Mesodermal cell (in vitro differentiated cells): ENCODE measurements around the gene ST6GALNAC4.

Experiments
- H3K27ac ChIP-seq: 2 replicates; pipeline ENCODE4 v1.7.0; 2013; ENCODE audit warnings: mild to moderate bottlenecking, low read depth, low read length, moderate library complexity; ENCODE audit not compliant: severe bottlenecking
- H3K36me3 ChIP-seq: 2 replicates; pipeline ENCODE4 v1.7.1; 2013; ENCODE audit warnings: mild to moderate bottlenecking, low read length, moderate library complexity; ENCODE audit not compliant: control insufficient read depth, insufficient read depth
- H3K4me1 ChIP-seq: one replicate; pipeline ENCODE4 v1.7.1; 2013; ENCODE audit warnings: mild to moderate bottlenecking, low read length; ENCODE audit not compliant: insufficient read depth, control insufficient read depth, poor library complexity, severe bottlenecking
- H3K4me3 ChIP-seq: 2 replicates; pipeline ENCODE4 v1.7.0; 2013; ENCODE audit warnings: low read length, control low read depth, mild to moderate bottlenecking; ENCODE audit not compliant: insufficient read depth, poor library complexity, severe bottlenecking; ENCODE audit errors: extremely low read depth
- H3K9me3 ChIP-seq: 2 replicates; pipeline ENCODE4 v1.7.1; 2013; ENCODE audit warnings: mild to moderate bottlenecking, low read length, moderate library complexity; ENCODE audit not compliant: control insufficient read depth
- WGBS, 2 experiments: methylation state at CpG; one replicate each; pipeline ENCODE4 v1.1.5; 2013; ENCODE audit warnings: missing lambda C conversion rate in 2 of 2; ENCODE audit not compliant: insufficient coverage in 2 of 2; 5-methylcytosine and 5-hydroxymethylcytosine counted together

The ST6GALNAC4 gene

DNA sequence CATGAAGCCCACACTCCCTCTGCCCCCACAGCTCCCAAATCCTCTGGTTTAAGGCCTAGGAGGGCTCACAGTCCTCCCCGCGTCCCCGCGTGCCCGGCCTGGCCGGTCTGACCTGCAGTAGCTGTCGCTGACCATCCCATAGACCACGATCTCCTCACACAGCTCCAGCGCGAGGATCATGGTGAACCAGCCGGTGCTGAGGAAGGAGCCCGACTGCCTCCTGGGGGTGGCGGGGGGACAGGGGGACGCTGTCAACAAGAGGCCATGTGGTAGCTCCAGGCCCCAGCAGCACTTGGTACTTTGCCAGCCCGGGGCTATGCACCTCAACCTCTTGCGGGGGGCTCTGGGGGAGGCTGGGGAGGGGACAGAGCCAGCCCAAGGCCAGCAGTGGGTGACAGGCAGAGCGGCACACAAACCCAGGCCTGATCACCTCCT, 7.0 kb downstream of the ST6GALNAC4 start:
- H3K4me1 ChIP-seq, result peaks cover 8% of the 10 kb centered on the region
- peaks cover 8% of the 10 kb centered on the region for H3K36me3 ChIP-seq
- H3K4me3 ChIP-seq, result no peak overlapping the region
- no peaks in the 10 kb centered on the region for H3K9me3 ChIP-seq
- H3K27ac ChIP-seq, result no peak overlapping the region
- 89 to 91% methylated on average over 15 to 16 of the region's 17 CpGs for WGBS, 2 experiments

DNA sequence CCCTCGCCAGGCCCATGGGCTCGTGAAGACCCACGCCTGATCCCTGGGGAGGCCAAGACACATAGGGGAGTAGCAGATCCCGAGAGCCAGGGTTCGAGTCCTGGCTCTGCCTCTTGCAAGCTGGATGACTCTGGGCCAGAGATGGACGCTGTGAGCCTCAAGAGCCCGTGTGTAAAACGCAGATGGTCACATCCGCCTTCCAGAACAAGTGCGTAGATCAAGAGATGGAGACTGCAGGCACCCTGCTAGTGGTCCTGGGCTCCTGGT, 8.2 kb downstream of the ST6GALNAC4 start:
- H3K9me3 ChIP-seq, result no peaks in the 10 kb centered on the region
- H3K36me3 ChIP-seq, result peaks cover 8% of the 10 kb centered on the region
- H3K27ac ChIP-seq, result no peak overlapping the region
- 91 to 93% methylated on average over 10 of the region's 10 CpGs for WGBS, 2 experiments
- H3K4me1 ChIP-seq, result peaks cover 19% of the 10 kb centered on the region
- H3K4me3 ChIP-seq, result no peak overlapping the region

DNA sequence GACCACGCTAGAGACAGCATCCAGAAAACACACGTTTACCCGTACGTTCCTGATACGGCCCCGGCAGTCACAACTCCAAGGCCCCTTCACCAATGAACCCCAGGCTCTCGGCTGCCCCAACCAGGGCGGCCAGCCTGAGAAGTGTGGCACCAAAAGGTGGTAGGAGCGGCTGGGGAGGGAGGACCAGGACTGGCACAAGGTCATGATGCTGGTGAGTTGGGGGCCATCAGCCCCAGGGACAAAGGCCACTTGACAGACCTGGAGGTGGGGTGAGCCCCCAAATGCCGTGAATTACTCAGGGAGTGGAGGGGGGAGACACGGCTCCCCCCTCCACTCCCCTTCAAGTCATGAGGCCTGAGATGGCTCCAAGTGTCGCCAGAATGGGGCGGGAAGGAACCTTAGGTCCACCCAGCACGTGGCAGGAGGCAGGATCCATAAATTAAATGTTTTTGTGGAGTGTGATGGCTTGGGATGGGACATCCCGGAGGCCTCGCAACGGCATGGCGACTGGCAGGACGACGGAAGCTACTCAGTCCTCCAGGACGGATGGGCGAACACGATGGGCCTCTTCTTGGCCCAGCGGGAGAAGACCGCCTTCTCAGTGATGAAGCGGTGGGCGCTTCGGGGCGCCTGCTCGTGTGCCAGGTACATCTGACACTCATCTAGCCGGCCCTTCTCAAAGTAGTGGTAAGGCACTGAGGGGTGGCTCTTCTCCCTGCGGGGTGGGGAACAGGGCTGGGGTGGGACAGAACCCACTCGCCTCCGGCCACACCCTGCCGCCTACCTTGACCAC, 8.8 kb downstream of the ST6GALNAC4 start:
- WGBS, 2 experiments, result 93 to 94% methylated on average over 27 to 30 of the region's 35 CpGs
- H3K4me3 ChIP-seq, result no peak overlapping the region
- H3K4me1 ChIP-seq, result peaks cover 24% of the 10 kb centered on the region
- no peak overlapping the region for H3K27ac ChIP-seq
- H3K9me3 ChIP-seq, result no peaks in the 10 kb centered on the region
- H3K36me3 ChIP-seq, result peaks cover 8% of the 10 kb centered on the region

DNA sequence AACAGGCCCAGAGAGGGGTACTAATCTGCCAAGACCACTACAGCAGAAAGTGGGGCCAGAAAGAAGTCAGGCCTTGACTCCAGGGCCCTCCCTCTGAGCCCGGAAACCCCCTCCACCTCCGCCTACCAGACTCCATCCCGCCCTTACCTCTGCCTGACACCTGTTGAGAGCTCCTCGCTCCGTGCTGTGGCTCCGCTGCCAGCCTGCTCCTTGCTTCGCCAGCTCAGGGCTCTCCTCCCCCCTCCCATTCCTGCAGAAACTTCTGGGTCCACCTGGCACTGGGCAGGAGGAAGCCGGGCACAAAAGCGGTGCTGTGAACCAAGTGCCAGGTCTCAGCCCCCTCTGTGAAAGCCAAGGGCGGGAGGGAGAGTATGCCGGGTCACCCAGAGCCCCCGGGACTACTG, 11.1 kb downstream of the ST6GALNAC4 start:
- H3K9me3 ChIP-seq, result no peaks in the 10 kb centered on the region
- H3K27ac ChIP-seq, result no peak overlapping the region
- 92 to 97% methylated on average over 7 to 9 of the region's 12 CpGs for WGBS, 2 experiments
- peaks cover 8% of the 10 kb centered on the region for H3K36me3 ChIP-seq
- no peak overlapping the region for H3K4me3 ChIP-seq
- peaks cover 28% of the 10 kb centered on the region for H3K4me1 ChIP-seq

DNA sequence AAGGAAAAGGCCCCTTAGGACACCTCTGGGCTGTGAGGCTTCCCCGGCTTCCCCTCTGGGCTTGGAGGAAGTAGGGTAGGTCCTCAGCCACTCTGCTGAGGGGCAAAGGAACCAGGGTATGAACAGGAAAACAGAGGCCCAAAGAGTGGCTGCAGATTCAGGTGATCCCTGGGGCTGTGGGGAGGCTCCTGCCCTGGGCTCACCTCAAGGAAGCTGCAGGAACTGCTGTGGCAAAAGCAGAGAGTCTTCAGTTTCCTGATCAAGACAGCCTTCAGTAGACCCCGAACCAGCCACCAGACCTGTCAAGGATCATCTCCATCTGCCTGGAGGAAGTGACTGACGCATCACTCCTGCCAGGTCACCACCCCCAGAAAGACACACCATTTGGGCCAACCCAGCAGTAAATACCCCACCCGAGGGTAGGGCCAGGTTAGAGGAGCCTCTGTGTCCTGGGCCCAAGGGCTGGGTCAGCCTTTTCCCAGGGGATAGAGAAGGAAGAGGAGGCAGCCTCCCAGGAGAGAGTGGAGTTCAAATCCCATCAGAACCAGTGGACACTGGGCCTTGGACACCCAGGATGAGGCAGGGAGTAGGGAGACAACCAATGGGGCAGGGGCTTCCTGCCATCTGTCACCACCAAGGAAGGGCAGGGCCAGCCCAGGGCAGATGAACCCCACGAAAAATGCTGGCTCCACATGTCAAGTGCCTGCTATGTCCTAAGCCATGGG, 11.7 kb downstream of the ST6GALNAC4 start:
- peaks cover 28% of the 10 kb centered on the region for H3K4me1 ChIP-seq
- peak overlapping the region; percentile 29 for H3K27ac ChIP-seq
- WGBS, 2 experiments, result 85 to 92% methylated on average over 3 to 4 of the region's 5 CpGs
- peaks cover 8% of the 10 kb centered on the region for H3K36me3 ChIP-seq
- H3K4me3 ChIP-seq, result no peak overlapping the region
- no peaks in the 10 kb centered on the region for H3K9me3 ChIP-seq

DNA sequence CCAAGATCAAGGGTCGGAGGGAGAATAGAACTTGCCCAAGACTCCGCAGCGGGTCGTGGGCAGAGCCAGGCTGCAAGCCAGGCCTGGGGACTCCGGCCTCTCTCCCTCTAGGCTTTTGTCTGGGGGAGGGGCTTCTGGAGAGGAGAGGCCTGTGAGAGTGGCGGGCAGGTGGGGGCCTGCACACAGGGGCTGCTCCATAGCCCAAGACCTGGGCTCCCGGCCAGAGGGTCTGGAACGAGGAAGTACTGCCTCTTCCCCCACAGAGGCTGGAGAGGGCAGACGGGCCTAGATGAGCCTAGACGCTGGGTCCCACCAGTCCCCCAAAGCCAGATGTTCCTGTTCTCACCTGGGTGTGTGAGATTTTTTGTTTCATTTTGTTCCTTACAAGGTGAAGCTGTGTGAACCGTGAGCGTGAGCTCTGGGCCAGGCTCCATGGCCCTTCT, 12.3 kb downstream of the ST6GALNAC4 start:
- no peak overlapping the region for H3K4me3 ChIP-seq
- H3K4me1 ChIP-seq, result peaks cover 33% of the 10 kb centered on the region
- 66 to 72% methylated on average over 3 to 7 of the region's 12 CpGs for WGBS, 2 experiments
- no peaks in the 10 kb centered on the region for H3K9me3 ChIP-seq
- H3K36me3 ChIP-seq, result peaks cover 4% of the 10 kb centered on the region
- H3K27ac ChIP-seq, result peak overlapping the region; percentile 29

DNA sequence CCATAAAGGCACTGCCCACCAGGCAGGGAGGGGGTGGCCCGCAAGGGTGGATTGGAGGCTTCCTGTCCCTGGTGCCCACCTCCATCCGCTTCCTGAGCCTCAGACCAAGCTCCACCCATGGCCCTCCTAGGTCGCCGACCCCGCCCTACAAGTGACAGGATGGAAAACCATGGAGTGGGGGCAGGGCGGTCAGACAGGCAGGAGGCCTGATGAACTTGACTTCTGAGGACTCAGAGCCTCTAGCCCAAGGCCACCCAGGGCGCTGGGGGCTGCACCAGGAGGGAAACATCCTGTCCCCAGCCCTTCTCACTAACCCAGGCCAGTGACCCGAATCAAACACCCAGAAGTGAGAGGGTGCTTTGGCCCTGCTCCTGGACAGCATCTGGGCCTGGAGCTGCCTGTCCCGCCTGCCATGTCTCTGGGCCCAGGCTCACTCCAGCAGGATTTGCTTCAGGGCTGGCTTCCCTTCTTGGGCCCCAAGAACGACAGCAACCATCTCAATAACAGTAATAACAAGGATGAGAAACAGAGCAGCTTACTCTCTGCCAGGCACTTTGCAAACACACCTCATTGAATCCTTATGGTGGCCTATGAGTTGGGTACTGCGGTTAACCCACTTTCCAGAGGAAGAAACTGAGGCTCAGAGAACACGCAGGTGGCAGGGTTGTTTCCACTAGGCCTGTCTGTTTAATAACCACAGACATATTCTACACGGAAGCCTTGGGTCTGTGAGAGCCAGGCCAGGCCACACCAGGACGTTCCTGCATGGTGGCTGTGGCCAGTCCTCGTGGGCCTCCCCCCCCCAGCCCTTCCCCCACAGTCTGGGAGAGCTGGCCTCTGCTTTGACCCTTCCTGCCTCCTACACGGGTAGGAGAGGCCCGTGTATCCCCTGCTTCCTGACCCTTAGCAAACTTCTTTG, 13.0 kb downstream of the ST6GALNAC4 start:
- Histone ChIP-seq H3K9me3 (no peaks in the 10 kb centered on the region), H3K4me3 (no peak overlapping the region), H3K27ac (peak overlapping the region; percentile 39), H3K4me1 (peaks cover 33% of the 10 kb centered on the region), H3K36me3 (peaks cover 4% of the 10 kb centered on the region)
- WGBS, 2 experiments, result 45 to 52% methylated on average over 13 to 16 of the region's 17 CpGs

DNA sequence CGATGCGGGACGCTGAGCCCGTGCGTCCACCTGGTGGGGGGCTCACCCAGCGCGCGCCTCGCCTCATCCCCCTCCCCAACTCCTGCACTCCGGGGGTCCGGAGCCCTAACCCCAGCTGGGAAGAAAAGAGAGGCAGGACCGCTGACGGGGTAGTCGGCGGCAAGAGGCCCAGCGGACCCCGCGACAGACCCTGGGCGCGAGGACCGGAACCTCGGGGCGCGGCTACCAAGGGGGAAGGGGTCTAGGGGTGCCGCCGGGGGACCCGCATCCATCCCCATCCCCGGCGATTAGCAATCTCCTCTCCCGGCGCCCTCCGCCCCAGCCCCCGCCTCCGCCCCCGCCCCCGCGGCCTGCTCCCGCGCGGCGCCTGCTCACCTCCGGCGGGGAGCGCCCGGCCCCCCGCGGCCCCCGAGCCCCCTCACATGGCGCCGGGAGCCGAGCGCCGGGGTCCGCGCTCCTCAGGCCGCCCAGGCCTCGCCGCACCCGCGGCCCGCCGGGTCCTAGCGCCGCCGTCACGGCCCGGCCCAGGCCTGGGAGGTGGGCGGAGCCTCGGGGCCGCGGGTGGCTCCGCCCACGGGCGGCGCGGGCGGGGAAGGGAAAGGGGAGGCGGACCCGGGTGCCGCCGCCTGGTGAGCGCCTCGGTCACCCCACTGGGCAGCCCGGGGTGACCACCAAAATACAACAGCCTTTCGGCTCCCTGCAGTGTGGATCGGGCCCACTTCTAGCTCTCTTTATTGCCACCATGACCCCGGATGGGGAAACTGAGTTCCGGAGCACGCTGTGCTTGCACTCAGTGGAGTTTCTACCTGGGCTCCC, 17.5 kb downstream of the ST6GALNAC4 start, which contains the start of gene ST6GALNAC6:
ST6GALNAC6 (minus strand) TSS at position 476 of the 816 bp plus-strand sequence. CDS start 1,622 bp downstream, outside the sequence.
- 2 to 4% methylated on average over 41 to 55 of the region's 89 CpGs for WGBS, 2 experiments
- Histone ChIP-seq H3K9me3 (peaks cover 11% of the 10 kb centered on the region), H3K27ac (peak within 1 kb of the TSS; percentile 55), H3K4me1 (peaks cover 20% of the 10 kb centered on the region), H3K4me3 (peak within 1 kb of the TSS; percentile 76), H3K36me3 (peaks cover 24% of the 10 kb centered on the region)

DNA sequence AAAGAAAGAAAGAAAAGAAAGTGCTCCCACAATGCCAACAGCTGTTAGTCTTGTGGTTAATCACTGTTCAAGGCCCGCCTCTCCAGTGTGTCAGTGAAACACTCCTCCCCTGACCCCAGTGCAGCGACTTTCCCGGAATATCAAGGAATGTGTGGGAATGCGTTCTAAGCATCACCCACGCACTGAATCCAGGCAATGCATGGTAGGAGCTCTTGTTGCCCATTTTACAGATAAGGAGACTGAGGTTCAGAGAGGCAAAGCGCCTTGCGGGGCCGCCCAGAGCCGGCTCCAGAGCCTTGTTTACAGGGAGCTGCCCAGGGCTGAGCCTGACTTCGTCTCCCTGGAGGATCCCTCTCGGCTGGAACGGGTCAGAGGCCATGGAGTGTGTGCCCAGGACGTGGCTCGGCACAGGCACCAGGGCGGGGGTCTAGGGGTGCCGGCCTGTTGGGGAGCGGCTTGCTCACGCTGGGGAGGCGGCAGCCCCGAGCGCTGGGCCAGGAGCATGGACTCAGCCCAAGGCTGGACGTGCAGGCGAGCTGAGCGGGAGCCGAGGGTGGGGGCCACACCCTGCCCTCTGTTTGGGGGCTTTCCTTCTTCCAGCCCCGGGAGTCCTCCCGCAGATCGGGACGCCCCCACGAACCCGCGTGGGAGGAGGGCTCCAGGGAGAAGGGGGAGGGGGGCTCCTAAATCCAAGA, 18.3 kb downstream of the ST6GALNAC4 start:
- H3K27ac ChIP-seq, result peak overlapping the region; percentile 55
- H3K4me3 ChIP-seq, result peak overlapping the region; percentile 76
- H3K9me3 ChIP-seq, result peaks cover 17% of the 10 kb centered on the region
- H3K36me3 ChIP-seq, result peaks cover 31% of the 10 kb centered on the region
- WGBS, 2 experiments, result 27 to 36% methylated on average over 18 to 22 of the region's 32 CpGs
- H3K4me1 ChIP-seq, result peaks cover 13% of the 10 kb centered on the region
